PC-9 (cell line): ENCODE measurements around the gene PDE6C.

ENCODE experiments used
- EZH2 ChIP-seq: fragments of 200-600 bp; sonication (generic); IDR thresholded peaks from 2 replicates; pipeline ENCODE4 v1.8.0; 2017; ENCODE audit warnings: antibody characterized with exemption, low read depth
- TF ChIP-seq, protein P1 (sequence below): fragments of 200-600 bp; sonication (generic); conservative IDR thresholded peaks from 2 replicates; pipeline ENCODE4 v1.6.1; 2017; ENCODE audit warnings: mixed run types, antibody characterized with exemption, mild to moderate bottlenecking, moderate library complexity

DNA sequence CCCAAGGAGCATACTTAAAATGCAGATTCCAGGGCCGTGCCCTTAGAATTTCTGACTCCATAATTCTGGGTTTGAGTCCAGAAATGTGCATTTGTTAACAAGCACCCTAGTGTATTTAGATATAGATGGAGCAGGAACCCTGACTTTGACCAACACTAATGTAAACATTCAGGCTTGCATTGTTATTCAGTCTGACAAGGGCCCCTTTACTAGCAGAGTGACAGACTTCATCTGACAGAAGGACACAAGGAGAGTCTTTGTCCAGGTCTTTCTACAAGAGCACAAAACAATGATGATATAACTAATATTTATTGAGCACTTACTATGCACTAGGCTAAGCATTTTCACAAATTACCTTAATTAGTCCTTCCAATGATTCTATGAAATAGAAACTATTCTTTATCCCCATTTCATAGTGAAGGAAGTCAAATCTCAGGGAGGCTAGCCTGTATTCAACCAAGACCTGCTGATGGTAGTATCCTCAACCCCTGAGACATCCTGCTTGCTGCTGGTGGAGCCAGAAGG, 15.2 kb upstream of the PDE6C start:
- TF ChIP-seq, protein P1, sequence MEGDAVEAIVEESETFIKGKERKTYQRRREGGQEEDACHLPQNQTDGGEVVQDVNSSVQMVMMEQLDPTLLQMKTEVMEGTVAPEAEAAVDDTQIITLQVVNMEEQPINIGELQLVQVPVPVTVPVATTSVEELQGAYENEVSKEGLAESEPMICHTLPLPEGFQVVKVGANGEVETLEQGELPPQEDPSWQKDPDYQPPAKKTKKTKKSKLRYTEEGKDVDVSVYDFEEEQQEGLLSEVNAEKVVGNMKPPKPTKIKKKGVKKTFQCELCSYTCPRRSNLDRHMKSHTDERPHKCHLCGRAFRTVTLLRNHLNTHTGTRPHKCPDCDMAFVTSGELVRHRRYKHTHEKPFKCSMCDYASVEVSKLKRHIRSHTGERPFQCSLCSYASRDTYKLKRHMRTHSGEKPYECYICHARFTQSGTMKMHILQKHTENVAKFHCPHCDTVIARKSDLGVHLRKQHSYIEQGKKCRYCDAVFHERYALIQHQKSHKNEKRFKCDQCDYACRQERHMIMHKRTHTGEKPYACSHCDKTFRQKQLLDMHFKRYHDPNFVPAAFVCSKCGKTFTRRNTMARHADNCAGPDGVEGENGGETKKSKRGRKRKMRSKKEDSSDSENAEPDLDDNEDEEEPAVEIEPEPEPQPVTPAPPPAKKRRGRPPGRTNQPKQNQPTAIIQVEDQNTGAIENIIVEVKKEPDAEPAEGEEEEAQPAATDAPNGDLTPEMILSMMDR = no peak
- TF ChIP-seq EZH2 = no peak
